Tracheal epithelial cell (primary cell): ENCODE data around the gene LINGO4. TPM values are rescaled to one million over a fixed set of nuclear protein-coding genes. Genes with fewer than 3 reads are reported as not detected.

Experiments used
- total RNA-seq: library from RNA; depleted of rRNA; stranded (reverse); fragments of >200 nt; gene quantifications from 2 replicates; pipeline ENCODE4 v1.2.1, GENCODE V29; 2014

LINGO4 gene, protein sequence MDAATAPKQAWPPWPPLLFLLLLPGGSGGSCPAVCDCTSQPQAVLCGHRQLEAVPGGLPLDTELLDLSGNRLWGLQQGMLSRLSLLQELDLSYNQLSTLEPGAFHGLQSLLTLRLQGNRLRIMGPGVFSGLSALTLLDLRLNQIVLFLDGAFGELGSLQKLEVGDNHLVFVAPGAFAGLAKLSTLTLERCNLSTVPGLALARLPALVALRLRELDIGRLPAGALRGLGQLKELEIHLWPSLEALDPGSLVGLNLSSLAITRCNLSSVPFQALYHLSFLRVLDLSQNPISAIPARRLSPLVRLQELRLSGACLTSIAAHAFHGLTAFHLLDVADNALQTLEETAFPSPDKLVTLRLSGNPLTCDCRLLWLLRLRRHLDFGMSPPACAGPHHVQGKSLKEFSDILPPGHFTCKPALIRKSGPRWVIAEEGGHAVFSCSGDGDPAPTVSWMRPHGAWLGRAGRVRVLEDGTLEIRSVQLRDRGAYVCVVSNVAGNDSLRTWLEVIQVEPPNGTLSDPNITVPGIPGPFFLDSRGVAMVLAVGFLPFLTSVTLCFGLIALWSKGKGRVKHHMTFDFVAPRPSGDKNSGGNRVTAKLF
- total RNA-seq = not detected in 2 replicates

GRCh38 chr1:151805066-151805820, at the start of gene LINGO4:
Gene LINGO4, minus strand, starts transcription at chr1:151805419. Its CDS starts 2,715 bp downstream, at chr1:151802704.

DNA sequence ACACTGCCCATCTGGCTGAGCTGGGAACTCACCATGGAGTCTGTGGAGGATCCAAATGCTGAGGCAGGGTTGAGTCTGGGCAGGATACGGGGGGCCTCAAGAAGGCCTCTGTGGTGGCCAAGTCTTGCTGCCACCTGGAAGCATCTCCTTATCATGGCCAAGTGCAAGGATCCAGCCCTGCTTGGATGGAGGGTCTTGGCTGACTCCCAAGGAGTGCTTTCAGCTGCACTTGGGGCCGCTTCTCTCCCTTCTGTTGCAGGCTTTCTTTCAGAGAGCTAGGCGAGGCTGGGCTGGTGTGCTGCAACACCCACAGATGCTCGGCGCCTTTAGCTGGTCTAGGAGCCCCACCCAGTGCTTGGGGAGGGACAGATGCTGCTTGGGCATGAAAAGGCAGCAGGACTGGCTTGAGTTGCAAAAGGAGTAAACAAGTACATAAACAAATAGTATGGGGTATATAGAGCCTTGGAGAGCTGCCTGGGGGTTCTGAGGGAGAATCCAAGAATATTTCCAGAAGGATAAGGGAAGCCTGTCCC, 48.3 kb upstream of the LINGO4 start, which contains the start of gene THEM5:
Gene THEM5 (minus strand): TSS at position 302 of the 533 bp plus-strand sequence. CDS start 147 bp downstream, at position 155.

DNA sequence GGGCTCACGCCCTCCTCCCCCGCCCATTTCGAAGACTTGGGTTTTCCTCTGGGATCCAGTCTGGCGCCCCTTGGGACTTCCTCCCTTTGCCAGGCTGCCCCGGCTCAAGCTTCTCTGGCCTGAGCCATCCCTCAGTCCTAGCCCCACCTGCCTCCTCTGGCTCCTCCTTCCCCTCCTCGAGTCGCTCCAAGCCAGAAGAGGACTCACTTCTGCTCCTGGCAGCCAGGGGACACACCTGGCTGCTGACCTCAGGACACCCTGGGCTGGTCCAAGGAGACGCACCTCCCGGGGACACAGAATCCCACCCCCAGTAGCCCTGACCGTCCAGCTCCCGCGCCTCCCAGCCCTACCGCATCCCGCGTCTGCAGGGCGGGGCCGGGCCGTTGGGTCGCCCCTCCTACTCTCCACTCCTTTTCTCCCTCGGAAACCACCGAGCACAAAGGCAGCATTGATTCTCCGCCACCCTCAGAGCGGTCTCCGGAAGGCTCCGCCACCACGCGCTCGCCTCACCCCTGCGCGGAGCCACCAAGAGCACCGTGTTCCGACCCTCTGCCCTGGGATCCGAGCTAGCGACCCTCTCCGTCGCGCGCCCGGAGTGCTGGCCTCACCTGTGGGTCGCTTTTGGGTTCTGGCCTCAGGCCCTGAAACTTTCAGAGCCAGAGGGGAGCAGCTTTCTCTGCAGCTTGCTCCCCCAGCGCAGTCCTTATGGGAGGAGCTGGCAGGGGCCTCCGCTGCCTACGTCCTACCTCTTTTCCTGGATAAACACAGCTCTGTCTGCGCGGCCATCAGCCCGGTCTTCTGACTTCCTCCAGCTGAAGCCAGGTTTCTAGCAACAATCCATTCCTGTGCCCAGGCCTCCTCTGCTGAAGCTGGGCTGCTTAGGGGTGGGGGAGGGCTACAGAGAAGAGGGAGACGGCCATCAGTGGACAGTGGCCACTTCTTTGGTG, 34.5 kb upstream of the LINGO4 start, which contains the start of gene C2CD4D:
Gene C2CD4D (minus strand): TSS at position 364 of the 947 bp plus-strand sequence. CDS start 831 bp downstream, outside the sequence.

DNA sequence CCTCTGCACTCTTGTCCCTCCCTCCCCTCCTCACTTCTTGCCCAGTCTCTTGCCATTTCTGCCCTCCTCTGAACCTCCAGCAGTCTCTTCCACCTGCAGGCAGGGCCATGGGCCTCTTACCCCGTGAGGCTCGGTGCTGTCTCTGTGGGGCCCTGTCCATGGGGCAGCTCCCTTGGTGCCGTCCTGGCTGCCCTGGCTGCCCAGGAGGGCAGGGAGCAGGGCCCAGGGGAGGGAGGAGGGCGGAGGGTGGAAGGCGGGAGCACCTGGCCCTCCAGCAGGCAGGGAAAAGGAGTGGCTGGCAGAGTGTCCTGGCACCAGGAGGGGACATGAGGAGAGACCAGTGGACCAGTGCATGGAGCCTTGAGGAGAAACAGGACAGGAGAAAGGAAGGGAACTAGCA, 26.4 kb upstream of the LINGO4 start, which contains the start of gene RORC:
Gene RORC (minus strand): TSS at position 198 of the 400 bp plus-strand sequence. CDS start 38 bp downstream, at position 160.

GRCh38 chr1:151790071-151790939, 14.9 kb downstream of the LINGO4 start, which contains the start of gene TDRKH:
Gene TDRKH, minus strand, starts transcription at chr1:151790500. Its CDS starts 7,478 bp downstream, at chr1:151783022.

DNA sequence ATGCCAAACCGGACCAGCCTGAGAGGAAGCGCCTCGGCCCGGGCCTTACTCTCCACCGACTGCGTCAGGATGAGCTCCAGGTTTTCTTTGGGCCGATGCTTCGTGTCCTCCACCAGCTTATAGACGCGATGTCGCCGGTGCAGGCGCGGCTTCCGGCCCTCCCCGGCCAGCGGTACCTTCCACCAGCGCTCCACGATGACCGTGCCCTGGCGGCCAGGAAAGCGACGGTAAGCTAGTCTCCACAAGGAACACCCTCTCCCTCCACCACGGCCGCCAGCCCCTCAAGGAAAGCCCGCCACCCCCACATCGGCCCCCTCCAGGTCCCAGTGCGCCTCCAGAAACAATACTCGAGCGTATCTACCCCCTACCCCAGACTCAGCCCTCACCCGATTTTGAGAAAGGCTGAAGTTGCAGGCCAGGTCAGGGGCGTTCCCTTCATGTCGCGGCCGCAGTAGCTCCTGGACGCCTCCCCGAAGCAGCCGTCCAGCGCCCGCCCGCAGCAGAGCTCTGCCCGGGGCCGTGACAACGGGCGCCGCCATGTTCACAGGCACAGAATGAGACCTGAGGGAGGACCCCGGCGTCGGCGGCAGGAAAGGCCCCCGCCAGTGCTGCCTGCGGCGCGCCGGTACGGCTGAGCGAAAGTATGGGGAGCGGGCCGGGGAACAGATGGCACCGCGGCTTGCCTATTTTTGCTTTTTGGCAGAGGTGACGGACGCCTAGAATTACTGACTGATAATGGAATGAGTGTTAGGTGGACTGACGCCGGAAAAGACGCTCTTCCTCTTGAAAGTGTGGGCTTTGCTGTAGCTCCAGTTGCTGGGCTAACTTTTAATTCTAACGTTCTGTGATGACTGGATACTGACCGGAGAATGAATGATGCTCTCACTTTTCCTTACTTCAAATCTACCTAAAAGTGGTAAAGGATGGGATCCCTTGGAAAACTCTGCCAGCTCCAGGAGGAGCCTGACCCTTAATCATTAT, 42.0 kb downstream of the LINGO4 start, which contains the start of gene MRPL9:
Gene MRPL9 (minus strand): TSS at position 556 of the 981 bp plus-strand sequence. CDS start 17 bp downstream, at position 539.

Other genes with a start within 250 kb of the LINGO4 start
- 18.8 and 19.0 TPM in 2 replicates for gene SNX27, start 193.4 kb downstream of the LINGO4 start, total RNA-seq
- gene CELF3, start 88.6 kb downstream of the LINGO4 start, total RNA-seq = not detected in 2 replicates
- gene RIIAD1, start 83.9 kb downstream of the LINGO4 start, total RNA-seq = not detected in 2 replicates
- gene MRPL9, start 41.9 kb downstream of the LINGO4 start, total RNA-seq = 69.9 and 101 TPM in 2 replicates
- 5.1 and 7.7 TPM in 2 replicates for gene TDRKH, start 14.9 kb downstream of the LINGO4 start, total RNA-seq
- 0.48 and 1.9 TPM in 2 replicates for gene RORC, start 26.4 kb upstream of the LINGO4 start, total RNA-seq
- gene C2CD4D, start 34.4 kb upstream of the LINGO4 start, total RNA-seq = under 0.01 TPM in 1 of 2 replicates, not detected in the other
- not detected in 2 replicates for gene THEM5, start 48.3 kb upstream of the LINGO4 start, total RNA-seq
- 4.6 and 9.8 TPM in 2 replicates for gene THEM4, start 104.1 kb upstream of the LINGO4 start, total RNA-seq
- gene S100A10, start 188.4 kb upstream of the LINGO4 start, total RNA-seq = 165 and 194 TPM in 2 replicates
- 79.3 and 93.7 TPM in 2 replicates for gene S100A11, start 231.6 kb upstream of the LINGO4 start, total RNA-seq